NCI-H526 treated with DMSO at 0.1 percent for 48 hours (cell line): ENCODE data around the gene SVEP1.

ENCODE experiments used
- DNase-seq: peaks from one replicate; lab custom pipeline; 2025; lab: John Stamatoyannopoulos, UW

Gene SVEP1

DNA sequence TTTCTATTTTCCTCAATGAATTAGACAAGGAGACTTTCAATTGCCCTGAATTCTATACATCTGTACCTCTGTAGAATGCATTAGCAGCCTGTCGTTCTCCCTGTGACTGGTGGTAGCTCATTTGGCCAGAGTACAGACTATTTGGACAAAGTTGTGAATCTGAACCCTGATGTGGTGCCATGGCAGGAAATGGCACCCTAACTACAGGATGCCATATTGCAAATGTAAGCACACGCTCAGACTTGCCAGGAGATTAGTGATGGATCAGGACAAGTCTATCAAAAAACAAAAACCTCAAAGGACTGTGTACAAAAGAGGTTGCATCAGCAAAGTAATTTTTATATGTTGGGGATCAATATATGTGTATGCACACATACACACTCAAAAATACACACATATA, 58.3 kb downstream of the SVEP1 start:
- no peak for DNase-seq

DNA sequence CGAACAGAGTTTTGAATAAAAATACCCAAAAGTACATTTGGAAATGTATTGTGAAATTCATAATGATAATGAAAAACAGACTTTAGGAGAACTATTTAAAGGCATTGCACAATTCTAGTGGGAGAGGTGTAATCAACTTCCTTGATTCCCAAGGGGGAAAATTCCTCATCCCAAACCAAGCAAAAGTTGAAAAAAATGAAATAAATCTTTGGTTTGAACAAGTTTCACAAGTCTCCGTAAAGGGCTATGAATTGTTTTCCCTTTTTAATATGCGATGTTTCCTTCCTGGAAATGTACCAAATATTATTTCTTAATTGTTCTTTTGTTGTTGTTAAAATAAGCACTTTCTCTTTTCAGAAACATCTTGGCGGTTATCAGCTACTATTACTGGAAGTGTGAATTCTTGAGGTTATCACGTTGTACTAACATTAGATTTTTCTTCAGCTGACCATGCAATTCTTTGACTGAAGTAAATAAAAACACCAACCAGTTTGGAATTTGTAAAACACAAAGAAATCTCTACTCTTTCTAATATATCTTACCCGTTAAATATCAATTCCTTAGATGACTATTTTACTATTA, 59.3 kb downstream of the SVEP1 start:
- no peak for DNase-seq

DNA sequence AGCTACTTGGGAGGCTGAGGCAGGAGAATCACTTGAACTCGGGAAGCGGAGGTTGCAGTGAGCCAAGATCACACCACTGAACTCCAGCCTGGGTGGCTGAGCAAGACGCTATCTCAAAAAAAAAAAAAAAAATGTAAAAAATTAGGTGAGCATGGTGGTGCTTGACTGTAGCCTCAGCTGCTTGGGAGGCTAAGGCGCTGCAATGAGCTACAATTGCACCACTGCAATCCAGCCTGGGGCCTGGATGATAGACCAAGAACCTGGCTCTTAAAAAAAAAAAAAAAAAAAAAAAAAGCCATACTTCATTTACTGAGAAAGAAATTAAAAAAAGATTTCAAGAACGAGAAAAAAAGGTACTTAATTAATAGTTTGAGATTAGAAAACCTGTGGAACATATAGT, 62.1 kb downstream of the SVEP1 start:
- no peak for DNase-seq

DNA sequence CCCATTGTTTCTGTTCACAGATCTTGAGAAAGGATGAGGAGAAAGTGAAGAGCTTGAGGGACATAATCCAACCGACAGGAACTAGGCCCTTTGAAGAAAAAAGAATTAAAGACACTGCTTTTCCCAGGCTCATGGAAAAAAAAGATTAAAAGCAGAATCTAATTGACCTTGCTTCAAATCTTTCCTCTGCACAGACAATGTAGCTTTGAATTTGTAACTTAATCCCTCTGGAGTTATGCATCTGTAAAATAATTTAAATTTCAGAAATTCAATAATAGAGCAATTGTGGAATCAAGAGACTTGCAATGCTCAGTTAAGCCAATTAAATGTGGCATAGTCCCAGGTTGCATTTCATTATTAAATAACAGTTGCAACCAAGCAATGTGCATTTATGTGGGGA, 64.6 kb downstream of the SVEP1 start:
- DNase-seq, result no peak

DNA sequence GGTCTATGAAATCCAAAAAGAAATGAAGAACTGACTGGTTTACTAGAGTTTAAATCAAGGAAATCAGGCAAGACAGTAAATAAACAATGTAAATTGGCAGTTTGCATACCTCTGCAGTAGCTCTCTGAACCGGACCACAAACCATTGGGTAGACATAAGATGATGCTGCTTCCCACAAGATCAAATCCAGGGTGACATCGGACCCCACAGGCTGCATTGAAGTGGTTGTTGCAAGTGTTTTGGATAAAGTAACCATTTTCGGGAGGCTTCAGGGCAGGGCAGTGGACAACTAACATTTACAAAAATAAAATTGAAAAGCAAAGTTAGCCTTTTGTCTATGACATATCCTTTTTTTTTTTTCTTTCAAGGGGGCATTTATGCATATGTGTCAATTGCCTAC, 66.7 kb downstream of the SVEP1 start:
- no peak for DNase-seq

DNA sequence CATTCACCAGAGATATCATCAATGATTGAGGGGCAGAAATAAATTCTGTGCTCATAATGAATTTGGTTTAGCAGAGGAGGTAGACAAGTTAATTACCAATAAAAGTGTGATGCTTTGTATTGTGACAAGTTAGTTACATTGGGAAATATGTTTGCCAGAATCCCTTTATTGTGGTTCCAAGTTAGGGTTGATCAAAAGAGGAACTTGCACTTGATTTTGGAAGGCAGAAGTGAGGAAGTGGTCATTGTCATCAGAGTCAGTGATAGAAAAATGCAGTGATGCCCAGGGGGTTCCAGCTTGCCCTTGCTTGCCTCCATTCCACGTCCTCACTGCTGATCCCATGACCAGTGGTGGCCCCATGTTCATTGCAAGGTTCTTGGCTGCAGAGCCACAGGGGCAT, 69.7 kb downstream of the SVEP1 start:
- DNase-seq, result no peak

DNA sequence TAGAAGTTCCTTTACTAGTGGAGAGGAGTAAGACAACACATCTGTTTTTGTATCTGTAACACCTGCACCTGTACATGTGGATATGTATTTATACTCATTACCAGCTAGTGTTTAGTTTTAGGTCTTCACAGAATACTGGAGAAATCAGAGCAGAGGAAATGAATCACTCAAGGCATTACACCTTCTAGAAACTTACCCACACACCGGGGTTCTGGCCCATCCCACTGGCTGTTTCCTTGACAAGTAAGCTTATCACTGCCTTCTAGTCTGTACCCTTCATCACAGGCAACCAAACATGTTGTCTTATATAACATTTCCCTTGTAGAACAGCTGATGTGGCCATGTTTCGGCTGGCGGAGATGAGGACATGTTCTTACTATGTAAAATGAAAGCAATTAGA, 76.7 kb downstream of the SVEP1 start:
- DNase-seq, result no peak

DNA sequence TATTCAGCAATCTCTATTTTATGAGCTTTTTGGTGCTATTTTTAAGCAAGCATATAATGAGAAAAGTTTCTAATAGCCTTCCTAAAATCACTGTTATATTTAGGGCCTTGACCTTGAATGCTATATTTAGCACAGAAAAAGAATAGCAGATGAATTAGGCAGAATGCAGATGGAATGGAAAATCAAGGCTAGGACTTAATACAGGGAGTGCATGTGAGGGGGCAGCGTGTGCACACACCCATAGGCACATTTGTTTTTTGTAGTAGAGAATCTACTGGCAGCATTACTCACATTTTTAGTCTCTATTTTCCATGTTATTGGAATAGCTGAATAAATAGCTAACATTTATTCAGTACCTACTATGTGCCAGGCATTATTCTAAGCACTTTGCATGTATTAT, 79.9 kb downstream of the SVEP1 start:
- no peak for DNase-seq

DNA sequence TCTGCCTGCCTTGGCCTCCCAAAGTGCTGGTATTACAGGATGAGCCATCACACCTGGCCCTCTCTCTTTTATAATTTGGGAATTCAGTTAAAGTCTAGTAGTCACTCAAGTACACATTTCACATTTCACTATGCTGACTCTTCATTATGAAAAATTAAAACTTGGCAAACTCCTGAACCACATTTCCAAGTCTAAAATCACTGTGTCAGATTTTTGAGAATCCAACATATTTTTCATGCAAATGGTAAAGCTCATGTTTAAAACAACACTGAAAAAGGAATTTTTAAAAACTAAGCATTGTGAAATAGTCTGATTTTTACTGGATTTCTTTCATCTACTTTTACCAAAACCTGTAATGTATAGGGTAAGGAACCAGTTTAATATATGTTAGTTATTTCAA, 92.3 kb downstream of the SVEP1 start:
- DNase-seq, result no peak

DNA sequence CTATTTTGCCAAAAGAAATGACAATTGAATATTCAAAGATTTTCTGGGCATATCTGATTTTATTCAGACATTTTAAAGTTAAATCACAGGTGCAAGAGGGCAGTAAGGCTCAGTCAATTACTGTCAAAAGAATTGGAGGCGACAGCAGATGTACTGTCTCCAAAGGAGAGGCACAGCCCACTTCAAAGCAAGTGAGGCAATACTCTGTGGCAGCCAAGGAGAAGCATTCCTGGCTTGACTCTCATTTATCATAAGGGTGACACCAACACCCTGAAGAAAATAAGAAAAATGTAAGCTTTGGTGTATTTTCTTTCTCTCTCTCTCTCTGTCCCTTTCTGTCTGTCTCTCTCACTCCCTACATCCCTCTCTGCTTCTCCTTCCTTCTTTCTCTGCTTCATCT, 93.3 kb downstream of the SVEP1 start:
- no peak for DNase-seq

DNA sequence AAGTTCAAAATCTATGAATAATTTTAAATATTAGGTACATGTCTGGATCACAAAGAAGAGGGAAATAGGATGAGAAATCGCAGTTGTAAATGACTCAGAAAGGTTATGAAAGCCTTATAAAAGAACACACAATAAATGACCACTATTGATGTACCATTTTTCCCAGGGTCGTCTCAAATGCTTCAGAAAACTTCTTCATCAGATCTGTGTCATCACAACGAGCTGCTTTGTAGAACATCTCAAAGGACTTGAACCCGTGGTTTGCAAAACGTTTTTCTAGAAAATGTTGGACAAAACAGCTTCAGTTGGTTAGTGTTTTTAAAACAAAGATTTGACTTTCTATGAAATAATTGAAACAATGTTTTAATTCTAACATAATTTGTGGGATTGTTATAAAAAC, 100.1 kb downstream of the SVEP1 start:
- no peak for DNase-seq

DNA sequence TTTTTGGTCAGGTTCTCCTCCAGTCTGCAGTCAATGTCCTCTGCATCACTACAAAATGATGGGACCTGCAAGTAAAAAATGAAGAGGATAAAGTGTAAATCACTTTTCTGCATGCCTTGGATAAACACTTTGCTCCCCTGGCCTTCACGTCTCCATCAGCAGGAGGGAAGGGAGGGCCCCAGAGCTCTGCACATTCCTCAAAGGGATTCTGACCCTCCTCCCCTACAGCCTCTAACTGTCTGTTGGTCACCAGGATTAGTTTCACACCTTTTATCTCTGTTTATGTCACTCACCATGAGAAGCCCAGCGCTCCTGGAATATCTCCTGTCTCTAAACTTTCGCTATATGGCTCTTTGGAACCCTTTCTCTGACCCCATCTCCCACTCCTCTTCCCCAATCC, 103.3 kb downstream of the SVEP1 start:
- no peak for DNase-seq

DNA sequence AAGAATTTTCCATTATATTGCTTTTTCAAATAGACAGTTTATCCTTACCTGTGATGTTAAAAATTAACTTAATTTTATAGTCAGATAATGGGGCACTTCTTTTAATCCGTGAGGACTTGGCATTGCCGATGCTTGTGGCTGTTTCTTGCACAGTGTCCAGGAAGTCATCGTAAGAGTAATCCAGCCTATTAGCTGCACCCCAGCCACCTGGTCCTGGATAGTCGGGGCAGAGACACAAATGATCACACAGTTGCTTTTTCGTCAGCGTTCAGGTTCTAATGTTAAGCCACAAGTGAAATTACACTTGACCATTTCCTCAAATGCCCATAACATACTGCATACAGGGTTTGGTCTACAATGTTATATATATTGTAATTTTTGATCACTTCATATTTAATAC, 107.4 kb downstream of the SVEP1 start:
- no peak for DNase-seq

DNA sequence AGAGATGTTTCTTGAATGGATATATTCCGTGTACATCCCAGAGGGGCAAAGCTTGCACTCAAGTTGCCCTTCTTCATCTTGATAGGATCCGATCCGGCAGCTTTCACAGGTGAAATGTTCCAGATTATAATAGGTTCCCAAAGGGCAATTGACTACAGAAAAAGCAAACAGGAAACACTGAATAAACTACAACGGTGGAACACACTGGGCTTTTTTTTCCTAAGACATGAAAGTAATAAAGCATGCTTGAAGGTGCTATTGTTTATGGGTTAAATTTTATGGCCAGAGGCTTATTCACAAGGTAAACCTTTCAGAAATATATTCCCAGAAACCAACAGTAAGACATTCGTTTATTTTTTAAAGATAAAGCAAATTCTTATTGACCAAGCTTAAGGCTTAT, 110.6 kb downstream of the SVEP1 start:
- DNase-seq, result no peak

DNA sequence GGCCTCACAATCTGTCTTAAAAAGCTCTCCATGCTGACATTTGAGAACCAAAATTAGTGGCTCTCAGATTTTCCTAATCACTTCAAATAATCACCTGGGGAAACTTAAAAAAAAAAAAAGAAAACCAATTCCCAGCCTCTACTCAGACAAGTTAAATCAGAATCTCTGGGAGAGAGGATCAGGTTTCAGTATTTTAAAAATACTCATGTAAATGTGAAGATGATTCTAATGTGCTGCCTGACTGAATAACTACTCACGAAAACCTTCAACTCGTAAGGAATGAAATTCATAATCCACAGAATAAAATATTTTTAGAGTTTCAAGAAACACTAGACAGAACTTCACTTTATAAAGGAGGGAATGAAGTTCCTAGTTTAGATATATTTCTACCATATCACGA, 114.4 kb downstream of the SVEP1 start:
- DNase-seq, result no peak

DNA sequence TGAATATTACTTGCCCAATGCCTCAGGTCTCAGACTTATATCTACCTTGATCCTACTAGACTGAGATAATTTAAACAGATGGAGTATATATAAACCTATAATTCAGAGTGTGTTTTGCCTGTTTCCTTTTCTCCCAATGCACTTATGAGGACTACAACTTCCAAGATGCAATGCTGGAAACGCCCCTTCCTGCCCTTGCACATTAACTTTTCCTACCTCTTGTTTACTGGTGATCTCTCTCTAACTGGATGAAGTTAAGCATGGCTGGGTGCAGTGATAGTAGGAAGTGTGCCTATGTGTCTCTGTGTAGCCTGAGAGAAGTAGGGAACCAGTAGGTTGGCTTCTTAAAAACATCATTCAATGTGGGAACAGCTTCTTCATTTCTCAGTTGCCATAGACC, 115.2 kb downstream of the SVEP1 start:
- no peak for DNase-seq

DNA sequence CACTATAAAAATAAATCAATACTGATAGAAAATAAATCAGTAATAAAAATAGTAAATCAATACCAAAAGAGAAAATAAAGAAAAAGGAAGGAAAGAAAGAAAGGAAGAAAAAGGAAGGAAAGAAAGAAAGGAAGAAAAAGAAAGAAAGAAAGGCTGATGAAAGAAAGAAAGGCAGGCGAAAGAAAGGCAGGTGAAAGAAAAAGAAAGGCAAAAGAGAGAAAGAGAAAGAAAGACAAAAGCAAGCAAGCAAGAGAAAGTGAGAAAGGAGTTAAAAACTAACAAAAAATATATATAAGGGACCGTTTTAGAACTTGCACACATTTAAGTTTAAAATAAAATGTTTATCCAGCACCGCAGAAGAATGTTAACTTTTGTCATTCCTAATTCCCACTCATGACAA, 116.0 kb downstream of the SVEP1 start:
- DNase-seq, result no peak

DNA sequence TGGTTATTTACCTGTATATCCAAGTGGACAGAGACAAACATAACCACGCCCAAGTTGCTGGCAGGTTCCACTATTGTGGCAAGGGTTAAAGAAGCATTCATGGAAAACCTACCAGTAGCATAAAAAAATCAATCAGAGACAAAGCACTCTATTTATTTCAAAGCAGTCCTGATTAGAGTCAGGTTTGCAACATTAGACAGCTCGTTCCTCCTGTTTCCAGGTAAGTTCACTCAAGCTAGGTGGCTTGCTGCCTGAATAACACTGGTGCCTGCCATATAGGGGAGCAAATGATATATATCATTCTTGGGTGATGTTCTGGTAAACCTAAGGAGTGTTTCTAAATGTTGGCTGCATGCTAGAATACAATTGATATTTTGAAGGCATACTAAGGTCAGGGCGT, 122.3 kb downstream of the SVEP1 start:
- DNase-seq, result no peak

DNA sequence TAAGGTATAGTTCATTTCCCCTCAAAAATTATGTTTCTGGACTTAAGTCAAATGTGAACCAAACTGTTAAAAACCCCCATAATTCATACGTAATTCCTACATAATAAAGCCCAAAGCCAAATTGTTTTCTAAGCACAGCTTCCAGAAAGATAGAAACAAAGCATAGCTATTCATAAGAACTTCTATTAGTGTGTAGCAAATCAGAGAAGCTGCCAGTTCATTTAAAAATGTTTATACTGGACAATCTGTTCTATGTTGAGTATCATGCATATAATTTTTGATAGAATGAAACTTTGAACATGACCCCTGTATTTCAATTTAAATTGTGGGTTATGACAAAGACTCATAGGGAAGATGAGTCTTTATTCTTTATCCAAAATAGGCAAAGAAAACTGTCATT, 122.9 kb downstream of the SVEP1 start:
- no peak for DNase-seq

DNA sequence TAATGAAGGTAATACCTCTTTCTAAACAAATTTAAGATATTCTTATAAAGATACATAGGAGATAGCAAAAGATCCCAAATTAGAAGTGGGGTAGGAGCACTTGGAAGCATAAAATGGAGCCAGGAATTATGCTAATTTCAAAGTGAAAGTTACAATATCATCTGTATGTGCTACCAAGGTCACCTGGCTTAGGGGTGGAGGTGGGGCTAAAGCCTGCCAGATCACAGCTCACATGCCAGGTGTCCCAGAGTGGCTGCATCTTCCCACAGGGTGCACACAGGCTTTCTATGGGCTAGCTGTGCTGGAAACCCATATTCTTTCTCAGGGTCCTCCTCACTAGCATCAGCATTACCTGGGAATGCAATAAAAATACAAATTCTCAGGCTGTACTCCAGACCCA, 123.7 kb downstream of the SVEP1 start:
- DNase-seq, result no peak

DNA sequence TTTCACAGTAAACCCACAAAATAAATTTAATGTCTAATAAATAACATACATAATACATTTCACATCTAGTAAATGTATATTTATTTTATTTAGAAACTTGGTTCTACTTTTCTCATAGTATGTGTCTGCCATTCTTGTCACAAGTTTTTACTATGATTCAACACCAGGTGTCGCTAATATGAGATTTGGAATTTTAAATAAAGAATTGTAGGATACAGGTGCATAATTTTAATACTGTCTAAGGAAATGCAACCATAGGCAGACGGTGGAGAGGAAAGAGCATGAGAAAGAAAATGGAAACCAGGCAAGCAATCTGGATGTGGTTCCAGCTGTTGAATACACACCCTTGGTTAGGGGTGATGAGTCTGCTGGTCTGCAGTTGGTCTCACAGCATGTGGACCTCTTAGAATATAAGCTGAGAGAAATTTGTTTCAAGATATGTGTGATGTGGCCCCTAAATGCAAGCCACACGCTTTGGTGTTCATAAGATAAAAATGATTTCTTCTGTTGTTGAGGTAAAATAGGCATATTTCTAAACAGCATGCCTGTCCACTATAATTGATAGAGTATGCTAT, 127.2 kb downstream of the SVEP1 start:
- DNase-seq, result peak; percentile 1

DNA sequence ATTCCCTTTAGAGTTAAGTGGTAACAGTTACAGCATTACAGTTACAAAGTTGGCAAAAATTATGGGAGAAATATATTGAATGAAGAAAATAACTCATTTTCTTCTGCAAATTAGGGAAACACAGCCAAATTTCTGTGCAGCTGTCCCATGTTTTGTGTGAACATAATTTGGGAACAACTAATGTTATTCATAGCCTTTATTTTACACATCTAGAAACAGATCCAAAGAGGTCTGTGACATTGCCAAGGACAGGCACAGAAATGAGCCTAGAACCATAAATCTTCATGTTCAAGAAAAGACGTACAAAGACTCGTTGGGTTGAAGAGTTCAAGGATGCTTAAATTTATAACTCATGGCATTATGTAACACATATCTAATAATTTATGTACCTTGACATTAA, 127.8 kb downstream of the SVEP1 start:
- no peak for DNase-seq

DNA sequence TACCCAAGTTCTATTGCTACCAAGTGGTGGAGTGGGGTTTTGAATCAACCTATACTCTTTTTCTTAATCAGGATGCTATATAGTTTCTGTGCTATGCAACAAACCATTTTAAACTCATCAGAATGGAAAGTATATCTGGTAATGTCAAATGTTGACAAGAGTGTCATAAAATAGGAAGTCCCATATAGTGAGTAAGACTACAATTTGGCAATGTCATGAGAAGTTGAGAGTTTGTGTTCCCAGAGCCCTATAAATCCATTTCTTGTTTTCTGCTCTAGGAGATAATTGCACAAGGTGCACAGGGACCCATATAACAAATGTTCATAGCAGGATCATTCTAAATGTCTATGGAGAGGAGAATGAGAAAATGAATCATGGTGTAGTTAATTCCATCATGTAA, 132.1 kb downstream of the SVEP1 start:
- DNase-seq, result no peak

DNA sequence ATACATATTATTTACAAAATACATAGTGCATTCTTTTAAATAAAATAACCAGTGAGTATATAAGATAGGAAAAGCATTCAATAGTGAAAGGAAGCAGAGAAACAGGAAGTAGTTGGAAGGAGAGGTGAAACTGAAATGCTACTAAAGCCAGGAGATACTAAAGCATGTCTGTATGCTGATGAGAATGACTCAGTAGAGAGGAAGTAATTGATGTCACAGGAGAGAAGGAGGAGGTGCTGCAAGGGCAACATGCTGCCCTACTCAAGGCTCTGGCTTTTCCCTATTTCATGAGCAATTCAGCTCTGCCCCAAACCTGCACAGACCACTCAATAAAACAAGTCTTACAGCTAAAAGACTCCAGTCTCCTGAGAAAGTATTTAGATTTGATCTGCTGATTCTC, 133.4 kb downstream of the SVEP1 start:
- no peak for DNase-seq

DNA sequence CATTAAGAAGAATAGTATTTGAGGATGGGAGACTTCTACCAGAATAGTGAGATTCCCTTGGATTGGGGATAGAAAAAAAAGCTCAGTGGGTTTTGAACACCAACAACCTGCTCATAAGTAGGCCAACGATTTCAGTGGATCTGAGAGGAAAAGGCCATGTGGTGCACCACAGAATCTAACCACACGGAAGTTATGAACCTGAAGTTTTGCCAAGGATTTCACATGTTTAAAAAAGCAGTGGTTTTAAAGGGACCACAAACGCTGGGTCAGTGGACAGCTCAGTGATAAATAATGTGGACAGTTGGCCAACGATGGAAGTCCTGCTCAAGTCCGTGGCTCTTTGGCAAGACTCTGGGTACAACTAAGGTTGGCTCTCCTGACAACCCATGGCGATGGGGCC, 134.6 kb downstream of the SVEP1 start:
- no peak for DNase-seq
